CD4-positive, alpha-beta T cell treated with Interleukin-6 for 4 hours (primary cell): ENCODE measurements around the gene PNRC2.

Experiments used
- DNase-seq: peaks from one replicate; pipeline ENCODE4 v3.0.0-alpha.2; 2020; ENCODE audit warnings: mixed read lengths

Gene PNRC2

DNA sequence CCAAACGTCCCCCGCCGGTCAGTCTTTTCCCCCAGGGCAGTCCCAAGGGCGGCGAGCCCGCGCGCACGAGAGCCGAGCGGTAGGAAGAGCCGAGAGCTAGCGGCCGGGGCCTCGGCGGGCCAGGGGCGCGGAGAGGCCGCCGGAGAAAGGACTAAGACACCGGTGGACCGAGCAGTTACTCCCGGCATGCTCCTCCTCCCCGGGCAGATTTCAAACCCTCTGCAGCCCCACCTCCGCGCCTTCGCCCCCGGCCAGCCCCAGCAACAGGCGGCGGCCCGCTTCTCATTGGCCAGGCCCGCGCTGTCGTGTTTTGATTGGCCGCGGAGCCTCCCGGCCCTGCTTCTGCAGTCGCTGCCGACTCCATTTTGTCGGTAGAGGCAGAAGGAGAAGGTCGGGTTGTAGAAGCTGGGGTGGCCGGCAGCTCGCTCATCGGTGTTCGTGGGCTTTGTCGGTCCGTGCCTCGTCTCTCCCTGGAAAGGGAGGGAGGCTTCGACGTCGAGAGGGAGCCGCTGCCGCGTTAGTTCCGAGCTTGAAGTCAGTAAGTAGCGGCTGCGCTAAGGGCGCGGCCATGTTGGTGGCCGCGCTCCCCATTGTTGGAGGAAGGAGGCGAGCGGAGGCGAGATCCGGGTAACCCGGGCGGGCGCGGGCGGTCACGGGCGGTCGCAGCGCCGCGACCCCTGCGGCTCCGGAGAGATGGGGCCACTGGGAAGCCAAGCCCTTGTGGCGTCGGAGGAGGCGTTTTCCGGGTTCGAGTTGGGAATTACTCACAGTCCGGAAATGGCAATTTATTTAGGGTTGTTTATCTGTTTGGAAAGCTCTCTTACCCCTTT is at the start of gene PNRC2:
PNRC2 (plus strand) TSS at position 368 of the 830 bp plus-strand sequence. CDS start 1,630 bp downstream, outside the sequence.
- DNase-seq, result peak; percentile 95

DNA sequence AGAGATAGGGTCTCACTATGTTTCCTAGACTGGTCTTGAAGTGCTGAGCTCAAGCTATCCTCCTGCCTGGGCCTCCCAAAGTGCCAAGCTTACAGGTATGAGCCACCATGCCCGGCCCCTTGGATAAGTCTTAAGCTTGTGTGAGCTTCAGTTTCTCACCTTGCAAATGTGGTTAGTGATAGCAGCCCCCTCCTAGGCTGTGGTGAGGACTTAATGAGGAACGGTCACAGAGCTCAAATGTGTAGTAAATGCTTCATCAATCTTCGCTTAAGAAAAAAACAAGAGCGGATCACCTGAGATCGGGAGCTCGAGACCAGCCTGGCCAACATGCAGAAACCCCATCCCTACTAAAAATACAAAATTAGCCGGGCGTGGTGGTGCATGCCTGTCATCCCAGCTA is 49.5 kb upstream of the PNRC2 start:
- no peak for DNase-seq

DNA sequence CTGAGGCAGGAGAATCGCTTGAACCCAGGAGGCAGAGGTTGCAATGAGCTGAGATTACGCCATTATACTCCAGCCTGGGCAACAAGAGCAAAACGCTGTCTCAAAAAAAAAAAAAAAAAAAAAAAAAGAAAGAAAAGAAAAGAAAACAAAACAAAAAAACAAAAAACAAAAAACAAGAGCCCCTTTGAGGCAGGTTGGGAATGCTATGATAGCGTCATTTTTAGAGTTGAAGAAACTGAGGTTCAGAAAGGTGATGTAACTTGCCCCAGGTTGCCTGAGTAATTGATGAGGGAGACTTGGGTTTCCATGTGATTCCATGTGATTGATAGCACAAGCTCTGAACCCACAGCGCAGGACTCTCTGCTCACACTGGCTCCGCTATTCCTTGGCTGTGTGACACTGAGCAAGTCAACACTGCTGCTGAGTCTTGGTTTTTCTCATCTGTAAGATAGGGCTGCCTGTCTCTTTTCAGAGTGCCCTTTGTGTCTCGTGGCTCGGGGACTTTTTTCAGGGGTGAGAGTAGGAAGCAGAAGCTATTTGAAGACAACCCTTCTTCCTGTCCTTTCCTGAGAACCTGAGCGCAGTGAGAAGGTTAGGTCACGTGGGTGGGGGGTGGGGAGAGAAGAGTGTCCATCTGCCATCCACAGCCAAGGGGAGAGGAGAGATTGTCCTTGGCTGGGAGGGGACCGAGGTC is 48.9 kb upstream of the PNRC2 start:
- DNase-seq, result no peak

- no peak for DNase-seq
These were observed 47.7 kb upstream of the PNRC2 start for GRCh38 chr1:23911921-23912320.

DNA sequence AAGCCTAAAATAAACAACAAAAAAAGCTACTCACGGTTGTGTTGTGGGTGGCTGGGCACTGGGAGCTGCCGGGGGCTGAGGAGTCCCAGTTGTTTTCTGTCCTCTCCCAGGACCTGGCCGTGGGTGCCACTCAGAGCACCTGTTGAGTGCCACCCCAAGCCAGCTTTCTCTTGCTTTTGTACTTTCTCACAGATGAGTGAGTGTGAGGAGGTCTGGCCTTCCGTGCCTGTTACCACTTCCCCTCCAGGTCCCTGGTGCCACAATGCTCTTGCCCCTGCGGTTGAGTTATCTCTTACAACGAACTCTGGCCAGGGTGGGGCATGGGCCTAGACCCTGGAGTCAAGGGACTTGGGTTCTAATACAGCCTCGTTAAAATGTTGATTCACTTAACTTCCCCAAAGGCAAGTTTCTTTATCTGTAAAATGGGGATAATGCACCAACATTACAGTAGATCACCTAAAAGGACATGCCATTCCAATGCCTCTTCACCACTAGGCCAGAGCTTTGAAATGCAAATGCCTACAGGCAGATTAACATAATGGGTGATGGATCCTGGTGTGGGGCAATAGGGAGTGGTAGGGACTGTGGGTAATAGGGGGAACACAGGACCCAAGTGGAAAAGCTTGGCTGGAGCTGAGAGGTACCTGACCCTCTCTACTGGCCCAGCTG is 46.3 kb upstream of the PNRC2 start, which contains the start of gene CNR2:
CNR2 (minus strand) TSS at position 151 of the 669 bp plus-strand sequence. CDS start 37,745 bp downstream, outside the sequence.
- DNase-seq, result peak; percentile 24

- DNase-seq, result no peak
These were observed 44.7 kb upstream of the PNRC2 start for GRCh38 chr1:23914921-23915320.

DNA sequence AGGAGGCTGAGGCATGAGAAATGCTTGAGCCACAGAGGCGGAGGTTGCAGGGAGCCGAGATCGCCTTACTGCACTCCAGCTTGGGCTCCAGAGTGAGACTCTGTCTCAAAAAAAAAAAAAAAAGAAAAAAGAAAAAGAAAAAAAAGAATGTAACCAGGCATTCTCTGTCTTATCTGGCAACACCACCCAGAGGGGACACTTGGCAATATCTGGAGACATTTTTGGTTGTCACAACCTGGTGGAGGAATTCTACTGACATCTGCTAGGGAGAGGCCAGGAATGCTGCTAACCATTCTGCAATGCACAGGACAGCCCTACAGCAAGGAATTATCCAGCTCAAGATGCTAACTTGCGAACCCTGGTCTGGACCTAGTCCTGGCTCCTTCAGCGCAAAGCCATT is 44.2 kb upstream of the PNRC2 start:
- DNase-seq, result no peak

DNA sequence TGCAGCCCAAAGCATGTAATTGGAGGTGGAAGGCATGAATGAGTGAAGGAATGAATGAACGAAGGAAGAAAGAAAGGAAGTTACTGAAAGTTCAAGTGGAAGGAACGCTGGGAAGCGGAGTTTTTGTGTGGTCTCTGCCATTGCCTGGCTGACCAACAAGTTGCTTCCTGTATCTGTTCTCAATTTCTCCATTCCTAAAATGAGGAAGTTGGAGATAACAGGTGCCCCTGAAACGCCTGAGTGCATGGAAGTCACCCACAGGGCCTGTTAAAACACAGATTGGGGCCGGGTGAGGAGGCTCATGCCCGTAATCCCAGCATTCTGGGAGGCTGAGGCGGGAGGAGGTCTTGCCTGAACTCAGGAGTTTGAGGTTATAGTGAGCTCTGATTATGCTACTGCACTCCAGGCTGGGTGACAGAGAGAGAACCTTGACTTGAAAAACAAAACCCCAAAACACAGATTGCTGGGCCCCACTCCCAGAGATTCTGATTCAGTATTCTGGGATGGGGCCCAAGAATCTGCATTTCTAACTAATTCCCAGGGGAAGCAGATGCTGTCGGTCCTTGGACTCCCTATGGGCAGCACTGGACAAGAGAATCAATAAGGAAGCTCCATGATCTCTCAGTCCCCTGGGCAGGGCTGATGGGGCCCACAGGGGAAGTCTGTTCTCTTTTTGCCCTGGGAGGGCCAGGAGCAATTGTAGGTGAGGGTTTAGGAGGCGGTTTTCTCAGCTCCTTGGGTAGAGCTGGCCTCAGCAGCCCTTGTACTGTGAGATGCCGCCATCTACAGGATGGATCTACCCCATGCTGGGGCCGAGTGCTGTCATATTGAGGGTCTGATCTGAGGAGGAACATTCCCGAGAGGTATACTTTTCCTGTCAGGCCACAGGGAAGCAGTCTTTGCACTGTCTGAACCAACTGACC is 43.2 kb upstream of the PNRC2 start:
- peak; percentile 59 for DNase-seq

DNA sequence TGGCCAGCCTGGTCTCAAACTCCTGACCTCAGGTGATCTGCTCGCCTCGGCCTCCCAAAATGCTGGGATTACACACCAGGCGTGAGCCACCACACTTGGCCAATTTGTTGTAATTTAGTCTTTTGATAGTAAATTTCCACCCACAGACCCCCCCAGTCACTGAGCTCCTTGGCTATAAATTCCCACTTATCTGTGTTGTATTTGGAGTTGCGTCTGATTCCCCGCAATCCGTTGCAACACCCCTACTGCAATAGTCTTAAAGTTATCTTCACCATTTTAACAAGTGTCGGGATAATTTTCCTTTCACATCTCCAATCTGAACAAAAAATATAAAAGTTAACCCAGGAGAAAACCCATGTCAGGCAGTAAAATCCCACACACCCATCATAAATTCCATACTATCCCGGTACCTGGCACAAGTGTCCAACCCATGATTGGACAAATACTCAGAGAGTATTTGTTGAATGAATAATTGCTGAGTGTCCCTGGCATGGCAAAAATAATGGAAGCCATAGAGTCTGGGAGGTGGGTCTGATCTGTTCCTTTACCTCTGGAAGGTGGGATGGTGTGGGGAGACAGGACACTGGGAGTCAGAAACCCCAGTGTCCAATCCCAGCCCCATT is 37.2 kb upstream of the PNRC2 start:
- DNase-seq, result no peak

GRCh38 chr1:23923592-23924499 is 35.8 kb upstream of the PNRC2 start:
- DNase-seq, result no peak

DNA sequence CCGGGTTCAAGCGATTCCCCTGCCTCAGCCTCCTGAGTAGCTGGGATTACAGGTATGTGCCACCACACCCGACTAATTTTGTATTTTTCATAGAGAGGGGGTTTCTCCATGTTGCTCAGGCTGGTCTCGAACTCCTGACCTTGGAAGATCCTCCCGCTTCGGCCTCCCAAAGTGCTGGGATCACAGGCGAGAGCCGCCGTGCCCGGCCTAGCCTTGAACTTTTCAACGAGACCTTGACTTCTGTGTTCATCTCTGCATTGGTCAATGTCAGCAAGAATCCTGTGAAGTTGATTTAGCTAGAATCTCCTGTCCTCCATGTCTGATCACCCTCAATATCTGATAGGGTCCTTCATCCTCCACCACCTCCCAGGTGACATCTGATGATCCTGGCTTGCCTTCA is 35.0 kb upstream of the PNRC2 start:
- no peak for DNase-seq

- no peak for DNase-seq
These were observed 34.3 kb upstream of the PNRC2 start for GRCh38 chr1:23925279-23925678.

DNA sequence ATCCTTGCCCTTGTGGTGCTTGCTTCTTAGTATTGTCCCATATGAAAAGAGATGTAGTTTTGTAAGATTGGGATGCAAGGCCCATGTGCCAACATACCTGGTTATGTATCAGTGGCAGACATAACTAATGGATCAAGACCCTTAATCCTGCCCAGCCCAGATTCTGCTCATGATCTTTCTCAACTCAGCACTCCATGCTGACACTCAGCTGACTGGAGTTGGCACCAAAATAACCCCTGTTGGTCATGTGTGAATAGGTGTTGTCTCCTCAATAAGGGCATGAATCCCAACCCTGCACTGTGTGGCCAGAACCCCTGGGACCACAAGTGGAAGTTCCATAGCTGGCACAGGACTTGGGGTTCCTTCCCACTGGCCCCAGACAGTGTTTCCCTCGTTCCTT is 32.5 kb upstream of the PNRC2 start:
- no peak for DNase-seq

DNA sequence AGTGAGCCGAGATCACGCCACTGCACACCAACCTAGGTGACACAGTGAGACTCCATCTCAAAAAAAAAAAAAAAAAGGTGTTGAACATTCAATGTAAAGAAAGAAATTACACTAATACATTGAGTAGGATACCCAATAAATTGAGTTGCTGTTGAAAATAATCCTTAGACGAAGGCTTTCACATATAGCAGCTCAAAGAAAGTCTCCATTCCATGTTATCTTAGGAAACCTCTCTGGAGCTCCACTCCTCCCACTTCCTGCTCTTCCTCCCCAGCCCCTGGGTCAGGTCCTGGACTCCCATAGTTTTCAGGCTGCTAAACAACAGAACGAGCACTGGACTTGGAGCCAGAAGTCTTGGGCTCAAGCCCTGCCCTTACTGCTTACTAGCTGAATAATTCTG is 30.8 kb upstream of the PNRC2 start:
- no peak for DNase-seq

DNA sequence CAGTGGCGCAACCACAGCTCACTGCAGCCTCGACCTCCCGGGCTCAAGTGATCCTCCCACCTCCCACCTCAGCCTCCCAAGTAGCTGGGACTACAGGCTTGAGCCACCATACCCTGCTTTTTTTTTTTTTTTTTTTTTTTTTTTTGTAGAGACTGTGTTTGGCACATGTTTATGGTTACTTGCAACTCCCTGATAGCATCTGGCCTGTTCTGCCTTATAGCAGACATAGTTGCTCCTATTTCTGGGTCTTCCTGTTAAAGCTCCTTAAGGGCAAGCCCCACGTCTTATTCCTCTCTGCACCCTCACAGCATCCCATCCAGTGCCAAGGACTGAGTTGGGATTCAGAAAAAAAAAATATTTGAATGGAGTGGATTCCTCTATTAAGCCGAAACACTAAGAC is 29.4 kb upstream of the PNRC2 start:
- no peak for DNase-seq

DNA sequence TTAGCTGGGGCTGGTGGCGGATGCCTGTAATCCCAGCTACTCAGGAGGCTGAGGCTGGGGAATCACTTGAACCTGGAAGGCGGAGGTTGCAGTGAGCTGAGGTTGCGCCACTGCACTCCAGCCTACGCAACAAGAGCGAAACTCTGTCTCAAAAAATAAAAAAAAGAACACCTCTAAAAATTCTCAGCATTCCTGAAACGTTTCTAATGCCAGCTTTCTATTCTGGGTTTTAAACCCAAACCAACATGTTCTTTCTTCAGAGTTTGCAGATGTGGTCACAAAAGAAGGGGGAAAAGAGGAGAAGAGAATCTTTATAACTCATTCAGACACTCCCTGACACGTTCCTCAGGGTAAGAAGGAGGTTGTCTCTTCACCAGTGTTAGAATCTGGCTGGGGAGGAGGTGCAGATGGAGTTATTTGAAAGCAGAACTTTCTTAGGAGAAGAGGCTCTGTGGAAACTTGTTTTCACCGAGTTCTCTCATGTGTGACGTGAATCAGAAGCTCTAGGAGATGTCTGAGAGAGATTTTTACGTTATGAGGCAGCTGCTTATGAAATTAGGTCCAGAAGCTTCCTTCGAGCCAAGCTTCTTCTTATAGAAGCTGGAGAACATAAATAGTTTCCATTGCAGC is 28.7 kb upstream of the PNRC2 start:
- DNase-seq, result no peak

- no peak for DNase-seq
These were observed 28.1 kb upstream of the PNRC2 start for GRCh38 chr1:23931491-23931880.

- DNase-seq, result no peak
These were observed 23.0 kb upstream of the PNRC2 start for GRCh38 chr1:23936481-23937176.

DNA sequence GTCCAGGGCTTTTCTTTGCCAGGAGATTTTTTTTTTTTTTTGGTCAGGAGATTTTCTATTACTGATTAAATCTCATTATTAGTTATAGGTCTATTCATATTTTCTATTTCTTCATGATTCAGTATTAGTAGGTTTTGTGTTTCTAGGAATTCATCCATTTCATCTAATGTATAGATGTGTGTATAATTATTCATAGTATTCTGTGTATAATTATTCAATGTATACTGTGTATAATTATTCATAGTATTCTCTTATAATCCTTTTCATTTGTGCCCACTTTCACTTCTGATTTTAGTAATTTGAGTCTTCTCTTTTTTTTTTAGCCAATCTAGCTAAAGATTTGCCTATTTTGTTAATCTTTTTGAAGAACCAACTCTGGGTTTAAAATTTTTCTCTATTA is 12.3 kb upstream of the PNRC2 start:
- DNase-seq, result no peak

DNA sequence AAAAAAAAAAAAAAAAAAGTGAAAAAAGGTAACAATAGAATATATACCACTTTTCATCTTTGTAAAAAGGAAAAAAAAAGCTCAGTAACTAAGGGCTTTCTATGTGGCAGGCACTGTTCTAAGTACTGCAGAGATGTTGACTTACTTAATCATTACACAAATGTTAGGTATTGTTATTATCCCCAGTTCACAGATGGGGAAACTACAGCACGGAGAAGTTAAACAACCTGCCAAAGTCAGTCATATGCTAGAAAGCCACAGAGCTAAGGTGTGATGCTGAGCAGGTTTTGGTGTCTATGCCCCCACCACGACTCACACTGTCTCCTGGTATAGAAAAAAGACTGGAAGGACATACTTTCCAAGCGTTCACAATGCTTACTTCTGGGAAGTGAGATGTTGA is 6.6 kb upstream of the PNRC2 start:
- no peak for DNase-seq
